IMR-90 (cell line): ENCODE results near the gene HRC. TPM values are rescaled to one million over a fixed set of nuclear protein-coding genes. Genes with fewer than 3 reads are reported as not detected.

Source experiments
- ATAC-seq: fragments of 200-7000 bp; cut with Tn5 transposase; 2 replicates; pipeline ENCODE4 v1.9.1; 2020; ENCODE audit warnings: low read depth, mild to moderate bottlenecking, moderate library complexity
- BruUV-seq: library from RNA; stranded (reverse); fragments of 400-500 nt; replicated peaks from 2 replicates; lab custom pipeline; 2021; lab: Mats Ljungman, UMichigan
- CTCF ChIA-PET: fragments of 300-600 bp; formaldehyde crosslinking; extraction: SDS; loops from one replicate; lab custom pipeline; 2021; ENCODE audit warnings: antibody characterized with exemption; lab: Yijun Ruan, JAX
- POLR2A ChIA-PET: fragments of 300-600 bp; sonication (Branson Sonifier 250); formaldehyde crosslinking; loops from one replicate; lab custom pipeline; 2022; ENCODE audit warnings: antibody characterized with exemption; ENCODE audit not compliant: unreplicated experiment; lab: Charles Lee
- DNase-seq: peaks from one replicate; pipeline ENCODE4 v3.0.0; 2013
- H2AFZ ChIP-seq: replicated peaks from 2 replicates; pipeline ENCODE3; 2013; ENCODE audit warnings: low read length, mild to moderate bottlenecking; ENCODE audit not compliant: poor library complexity
- H2AK5ac ChIP-seq: 2 replicates; pipeline ENCODE4 v1.6.1; 2013; ENCODE audit warnings: low read depth, low read length, inconsistent platforms
- H2AK9ac ChIP-seq: replicated peaks from 2 replicates; pipeline ENCODE3; 2013; ENCODE audit warnings: mild to moderate bottlenecking, low read depth, low read length, moderate library complexity; ENCODE audit not compliant: poor library complexity
- H2BK120ac ChIP-seq: 2 replicates; pipeline ENCODE4 v1.6.1; 2013; ENCODE audit warnings: low read depth, low read length, inconsistent platforms
- H2BK15ac ChIP-seq: 3 replicates; pipeline ENCODE4 v1.6.1; 2013; ENCODE audit warnings: low read depth, low read length, inconsistent platforms
- H2BK20ac ChIP-seq: 2 replicates; pipeline ENCODE4 v1.6.1; 2013; ENCODE audit warnings: low read depth, mild to moderate bottlenecking, inconsistent platforms, low read length, moderate library complexity
- H2BK5ac ChIP-seq: 2 replicates; pipeline ENCODE4 v1.6.1; 2013; ENCODE audit warnings: mild to moderate bottlenecking, low read depth, low read length, inconsistent platforms; ENCODE audit not compliant: poor library complexity, severe bottlenecking
- H3K14ac ChIP-seq: replicated peaks from 2 replicates; pipeline ENCODE4 v1.6.1; 2013; ENCODE audit warnings: low read depth, low read length, inconsistent platforms
- H3K18ac ChIP-seq: 2 replicates; pipeline ENCODE4 v1.6.1; 2013; ENCODE audit warnings: low read depth, low read length, control low read depth
- H3K23ac ChIP-seq: 2 replicates; pipeline ENCODE4 v1.6.1; 2013; ENCODE audit warnings: low read depth, low read length, inconsistent platforms
- H3K27ac ChIP-seq: 2 replicates; pipeline ENCODE4 v1.5.1; 2013; ENCODE audit warnings: mild to moderate bottlenecking, control low read depth, low read length; ENCODE audit not compliant: insufficient read depth
- H3K27me3 ChIP-seq: 2 replicates; pipeline ENCODE4 v1.6.1; 2013; ENCODE audit warnings: low read length; ENCODE audit not compliant: control insufficient read depth, insufficient read depth
- H3K36me3 ChIP-seq: 2 replicates; pipeline ENCODE4 v1.6.1; 2013; ENCODE audit warnings: low read length, mixed read lengths; ENCODE audit not compliant: control insufficient read depth, insufficient read depth
- H3K4ac ChIP-seq: 2 replicates; pipeline ENCODE4 v1.6.1; 2013; ENCODE audit warnings: low read depth, low read length, inconsistent platforms
- H3K4me1 ChIP-seq: 2 replicates; pipeline ENCODE4 v1.6.1; 2013; ENCODE audit warnings: low read length, mixed read lengths; ENCODE audit not compliant: control insufficient read depth, insufficient read depth
- H3K4me2 ChIP-seq: 2 replicates; pipeline ENCODE4 v1.6.1; 2013; ENCODE audit warnings: low read depth, mild to moderate bottlenecking, control low read depth, low read length, moderate library complexity
- H3K4me3 ChIP-seq: 2 replicates; pipeline ENCODE4 v1.5.1; 2013; ENCODE audit warnings: low read depth, mild to moderate bottlenecking, control low read depth, low read length, moderate library complexity; ENCODE audit not compliant: insufficient read depth
- H3K56ac ChIP-seq: 2 replicates; pipeline ENCODE4 v1.6.1; 2013; ENCODE audit warnings: low read length, inconsistent platforms; ENCODE audit not compliant: insufficient read depth; ENCODE audit errors: extremely low read depth
- H3K79me1 ChIP-seq, 2 experiments: 2 replicates each; pipeline ENCODE4 v1.6.1; 2013; ENCODE audit warnings: low read length in 2 of 2, inconsistent platforms in 1 of 2, low read depth in 1 of 2
- H3K9ac ChIP-seq: 2 replicates; pipeline ENCODE4 v1.6.1; 2013; ENCODE audit warnings: low read depth, low read length, control low read depth
- H3K9me1 ChIP-seq: 2 replicates; pipeline ENCODE4 v1.6.1; 2013; ENCODE audit warnings: low read length, inconsistent platforms; ENCODE audit not compliant: insufficient read depth
- H3K9me3 ChIP-seq: 2 replicates; pipeline ENCODE4 v1.6.1; 2013; ENCODE audit warnings: low read length; ENCODE audit not compliant: control insufficient read depth, insufficient read depth
- H4K20me1 ChIP-seq: 2 replicates; pipeline ENCODE4 v1.6.1; 2013; ENCODE audit warnings: low read length, inconsistent platforms; ENCODE audit not compliant: insufficient read depth
- H4K5ac ChIP-seq: 2 replicates; pipeline ENCODE4 v1.6.1; 2013; ENCODE audit warnings: mild to moderate bottlenecking, low read depth, low read length, control low read depth
- H4K8ac ChIP-seq, 2 experiments: 2 replicates each; pipeline ENCODE4 v1.6.1; 2013; ENCODE audit warnings: low read depth in 2 of 2, low read length in 2 of 2, control low read depth in 1 of 2, inconsistent platforms in 1 of 2
- H4K91ac ChIP-seq: 2 replicates; pipeline ENCODE4 v1.6.1; 2013; ENCODE audit warnings: low read depth, low read length, inconsistent platforms; ENCODE audit not compliant: insufficient read depth
- CEBPB ChIP-seq: IDR thresholded peaks from 2 replicates; pipeline ENCODE4 v1.6.1; 2012; ENCODE audit warnings: low read depth, low read length, improper control_type of control experiment
- MAZ ChIP-seq: IDR thresholded peaks from 2 replicates; pipeline ENCODE4 v1.6.1; 2012; ENCODE audit warnings: low read depth, mild to moderate bottlenecking, low read length, improper control_type of control experiment, moderate library complexity, borderline replicate concordance
- MXI1 ChIP-seq: IDR thresholded peaks from 2 replicates; pipeline ENCODE4 v1.6.1; 2012; ENCODE audit warnings: low read depth, mild to moderate bottlenecking, low read length, moderate library complexity, borderline replicate concordance
- NFE2L2 ChIP-seq: fragments of 150-350 bp; IDR thresholded peaks from 2 replicates; pipeline ENCODE4 v1.6.1; 2016; ENCODE audit warnings: low read depth, mild to moderate bottlenecking, low read length
- POLR2A ChIP-seq: IDR thresholded peaks from 2 replicates; pipeline ENCODE4 v1.6.1; 2012; ENCODE audit warnings: mild to moderate bottlenecking, low read depth, low read length
- WGBS, 2 experiments: methylation state at CpG; one replicate each; pipeline versions ENCODE4 v1.1.5 to v1.1.7; 2013; ENCODE audit warnings: missing lambda C conversion rate in 2 of 2; ENCODE audit not compliant: insufficient read length in 1 of 2; ENCODE audit errors: extremely low coverage in 2 of 2; 5-methylcytosine and 5-hydroxymethylcytosine counted together
- dilution Hi-C: fragments of 300-500 bp; cut with HindIII; formaldehyde crosslinking; loops from one replicate; pipeline ENCODE4 v1.14.3; 2018; ENCODE audit warnings: low sequenced_read_pairs; ENCODE audit not compliant: unreplicated experiment
- in situ Hi-C: fragments of 300-500 bp; cut with MboI; formaldehyde crosslinking; loops from 3 replicates; pipeline ENCODE4 v1.14.3; 2019; ENCODE audit warnings: low sequenced_read_pairs, inconsistent platforms, mixed read lengths
- intact Hi-C: fragments of 100-400 bp; cut with micrococcal nuclease; formaldehyde crosslinking; loops from 2 replicates; pipeline ENCODE4 v1.10.0; 2022
- polyA plus RNA-seq, 3 experiments: library from polyadenylated mRNA; depleted of rRNA; stranded (reverse); fragments of >200 nt; gene quantifications; 2 replicates each; pipeline ENCODE4 v1.2.3, GENCODE V29; 2012; ENCODE audit warnings: low replicate concordance in 1 of 3
- total RNA-seq: library from RNA; depleted of rRNA; stranded (reverse); fragments of >200 nt; gene quantifications from 2 replicates; pipeline ENCODE4 v1.2.3, GENCODE V29; 2012
- TF ChIP-seq, protein P1 (sequence below): fragments of 150-350 bp; IDR thresholded peaks from 2 replicates; pipeline ENCODE4 v1.6.1; 2017; ENCODE audit warnings: mild to moderate bottlenecking, antibody characterized with exemption, low read length, low read depth

Gene HRC
- total and polyA plus RNA-seq, 2 of the 4 experiments (the other 2 are of a cell fraction) = 0.03 TPM; not detected in 1

DNA sequence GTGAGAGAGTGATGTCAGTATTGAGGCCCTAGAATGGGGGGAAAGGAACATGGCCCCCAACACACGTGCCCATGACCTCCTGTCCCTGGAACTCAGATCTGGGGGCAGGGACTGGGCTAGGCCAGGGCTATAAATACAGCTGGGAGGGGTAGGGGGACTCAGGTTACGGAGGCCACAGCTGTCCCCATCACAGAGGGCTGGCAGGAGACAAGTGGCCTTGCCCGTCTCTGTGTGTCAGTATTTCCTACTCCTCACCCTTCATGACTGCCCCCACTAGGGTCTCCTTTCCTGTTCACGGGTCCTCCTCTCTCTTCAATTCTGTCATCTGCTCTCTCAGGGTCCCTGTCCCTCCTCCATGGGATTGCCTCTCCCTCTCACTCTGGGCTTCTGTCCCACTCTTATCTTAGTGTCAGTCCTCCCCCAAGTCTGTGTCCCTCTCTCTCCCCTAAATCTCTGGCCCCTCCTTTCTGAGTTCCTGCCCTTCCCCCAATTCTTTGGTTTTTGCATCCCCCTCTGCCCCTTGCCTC lies 687 bp upstream of the HRC start:
- H3K14ac ChIP-seq = no peak overlapping the region
- H3K9me1 ChIP-seq = peaks cover 5% of the 10 kb centered on the region; the same call in 1 of the 2 replicates
- H3K27ac ChIP-seq = no peak overlapping the region
- intact Hi-C loops (no loop called here), in situ Hi-C loops (no loop called here), dilution Hi-C loops (no loop called here)
- peaks cover 8% of the 10 kb centered on the region; the same call in 1 of the 2 replicates for H3K27me3 ChIP-seq
- no peak overlapping the region for H3K18ac ChIP-seq
- no peak overlapping the region for H2BK5ac ChIP-seq
- H3K79me1 ChIP-seq = peaks cover 8 to 27% of the 10 kb centered on the region in 2 experiments; a peak in 3 of 4 replicates
- TF ChIP-seq CEBPB = no peak
- TF ChIP-seq NFE2L2 = no peak
- TF ChIP-seq MXI1 = no peak
- no peak for TF ChIP-seq MAZ
- TF ChIP-seq, protein P1, sequence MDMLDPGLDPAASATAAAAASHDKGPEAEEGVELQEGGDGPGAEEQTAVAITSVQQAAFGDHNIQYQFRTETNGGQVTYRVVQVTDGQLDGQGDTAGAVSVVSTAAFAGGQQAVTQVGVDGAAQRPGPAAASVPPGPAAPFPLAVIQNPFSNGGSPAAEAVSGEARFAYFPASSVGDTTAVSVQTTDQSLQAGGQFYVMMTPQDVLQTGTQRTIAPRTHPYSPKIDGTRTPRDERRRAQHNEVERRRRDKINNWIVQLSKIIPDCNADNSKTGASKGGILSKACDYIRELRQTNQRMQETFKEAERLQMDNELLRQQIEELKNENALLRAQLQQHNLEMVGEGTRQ = no peak
- no peak for TF ChIP-seq POLR2A
- no peak overlapping the region for H2BK120ac ChIP-seq
- peaks cover 2% of the 10 kb centered on the region; the same call in 1 of the 2 replicates for H3K4me1 ChIP-seq
- no TSS peak for BruUV-seq
- no peak overlapping the region for H2AK5ac ChIP-seq
- H3K4me2 ChIP-seq = no peak overlapping the region
- no peak overlapping the region for H3K4me3 ChIP-seq
- H2AK9ac ChIP-seq = no peak overlapping the region
- WGBS, 2 experiments = 22% methylated on average over 1 of the region's 4 CpGs; no CpG with 5 or more reads in 1 of the 2 experiments
- no peak overlapping the region for H2AFZ ChIP-seq
- DNase-seq = no peak
- ChIA-PET CTCF (no interaction called here), POLR2A (no interaction called here)
- no peak overlapping the region for H4K91ac ChIP-seq
- H4K5ac ChIP-seq = no peak overlapping the region
- no peak overlapping the region for H3K9ac ChIP-seq
- no peaks in the 10 kb centered on the region for H3K36me3 ChIP-seq
- no peak overlapping the region for H2BK20ac ChIP-seq
- no peak for ATAC-seq
- H3K23ac ChIP-seq = no peak overlapping the region
- no peak overlapping the region for H3K4ac ChIP-seq
- H4K20me1 ChIP-seq = no peaks in the 10 kb centered on the region
- no peak overlapping the region for H3K56ac ChIP-seq
- H4K8ac ChIP-seq = no peak overlapping the region
- H3K9me3 ChIP-seq = no peaks in the 10 kb centered on the region
- H2BK15ac ChIP-seq = no peak overlapping the region
